GM12878 (cell line): ENCODE measurements around the gene TCTN1. TPM values are rescaled to one million over a fixed set of nuclear protein-coding genes. Genes with fewer than 3 reads are reported as not detected.

Source experiments
- CTCF ChIP-seq, 3 experiments: IDR thresholded peaks in 2 of 3; conservative IDR thresholded peaks in 1 of 3; 2 replicates each; pipeline ENCODE4 v1.5.1; 2011; ENCODE audit warnings: low read depth in 3 of 3, low read length in 3 of 3, mild to moderate bottlenecking in 3 of 3, control low read depth in 2 of 3, moderate library complexity in 2 of 3, inconsistent platforms in 1 of 3, mixed read lengths in 1 of 3; ENCODE audit not compliant: control insufficient read depth in 2 of 3, insufficient read depth in 1 of 3; ENCODE audit errors: extremely low read depth in 1 of 3
- FOXM1 ChIP-seq: IDR thresholded peaks from 2 replicates; pipeline ENCODE4 v1.6.1; 2012; ENCODE audit warnings: low read depth, mild to moderate bottlenecking, inconsistent platforms, low read length, moderate library complexity
- IRF5 ChIP-seq: fragments of 450-650 bp; IDR thresholded peaks from 2 replicates; pipeline ENCODE4 v1.6.1; 2017; ENCODE audit warnings: borderline replicate concordance
- MTA2 ChIP-seq: fragments of 450-650 bp; IDR thresholded peaks from 2 replicates; pipeline ENCODE4 v1.6.1; 2016; ENCODE audit warnings: low read depth, mild to moderate bottlenecking, moderate library complexity
- NR2F1 ChIP-seq: fragments of 450-650 bp; conservative IDR thresholded peaks from 2 replicates; pipeline ENCODE4 v1.6.1; 2017; ENCODE audit warnings: mild to moderate bottlenecking
- RFX5 ChIP-seq: IDR thresholded peaks from 2 replicates; pipeline ENCODE4 v1.6.1; 2011; ENCODE audit warnings: low read depth, low read length, improper control_type of control experiment
- SMARCA5 ChIP-seq: fragments of 450-650 bp; IDR thresholded peaks from 2 replicates; pipeline ENCODE4 v1.6.1; 2017; ENCODE audit warnings: mild to moderate bottlenecking
- SPI1 ChIP-seq: IDR thresholded peaks from 2 replicates; pipeline ENCODE4 v1.6.1; 2011; ENCODE audit warnings: low read depth, mild to moderate bottlenecking, low read length, moderate library complexity, borderline replicate concordance; ENCODE audit not compliant: insufficient read depth
- SUZ12 ChIP-seq: fragments of 200-600 bp; sonication (generic); IDR thresholded peaks from one replicate; pipeline ENCODE4 v1.6.1; 2018; ENCODE audit warnings: antibody characterized with exemption, mild to moderate bottlenecking; ENCODE audit not compliant: unreplicated experiment
- TCF3 ChIP-seq: IDR thresholded peaks from 2 replicates; pipeline ENCODE4 v1.6.1; 2012; ENCODE audit warnings: low read depth, mild to moderate bottlenecking, low read length, borderline replicate concordance; ENCODE audit not compliant: insufficient read depth
- YY1 ChIP-seq: IDR thresholded peaks from 2 replicates; pipeline ENCODE4 v1.6.1; 2011; ENCODE audit warnings: low read depth, mild to moderate bottlenecking, low read length
- ZNF217 ChIP-seq: fragments of 450-650 bp; IDR thresholded peaks from 2 replicates; pipeline ENCODE4 v1.6.1; 2017; ENCODE audit warnings: antibody characterized with exemption, mild to moderate bottlenecking
- ZNF384 ChIP-seq: IDR thresholded peaks from 2 replicates; pipeline ENCODE4 v1.6.1; 2012; ENCODE audit warnings: low read depth, mild to moderate bottlenecking, low read length, improper control_type of control experiment, borderline replicate concordance
- polyA plus RNA-seq, 11 experiments: library from polyadenylated mRNA; depleted of rRNA in 4 of 11; unstranded in 6 of 11; stranded (reverse) in 5 of 11; fragments of >200 nt; fragmentation: Nextera tagmentation in 4 of 11; fragmentation: Illumina TruSeq in 1 of 11; extraction: Ambion mirVana in 4 of 11; extraction: Trizol in 1 of 11; gene quantifications; 1 replicate in 1 of 11; 2 replicates in 10 of 11; pipeline versions ENCODE4 v1.2.1 to v1.2.3, GENCODE V29; 2011 to 2016; ENCODE audit warnings: inconsistent platforms in 2 of 11, missing spikeins in 2 of 11, low read depth in 1 of 11
- total RNA-seq, 4 experiments: library from RNA; depleted of rRNA in 3 of 4; stranded (reverse); fragments of >200 nt in 3 of 4; fragmentation: Illumina TruSeq in 1 of 4; extraction: Trizol in 1 of 4; gene quantifications; 2 replicates each; pipeline versions ENCODE4 v1.2.1 to v1.2.3, GENCODE V29; 2013 to 2021
- TF ChIP-seq, protein P1 (sequence below): IDR thresholded peaks from 2 replicates; pipeline ENCODE4 v1.6.1; 2012; ENCODE audit warnings: improper control_type of control experiment, low read depth, low read length; ENCODE audit not compliant: insufficient replicate concordance
- TF ChIP-seq, protein P2 (sequence below): fragments of 150-350 bp; IDR thresholded peaks from 2 replicates; pipeline ENCODE4 v1.6.1; 2014; ENCODE audit warnings: mild to moderate bottlenecking, low read depth, low read length
- TF ChIP-seq, protein P3 (sequence below): fragments of 450-650 bp; conservative IDR thresholded peaks from 2 replicates; pipeline ENCODE4 v1.6.1; 2017; ENCODE audit warnings: mild to moderate bottlenecking, moderate library complexity

The TCTN1 gene
- total and polyA plus RNA-seq, 10 of the 15 experiments (the other 5 are each of a cell fraction or from before 2014, with no cell fraction given), result 8.8 to 23.5 (median 15.3) TPM

DNA sequence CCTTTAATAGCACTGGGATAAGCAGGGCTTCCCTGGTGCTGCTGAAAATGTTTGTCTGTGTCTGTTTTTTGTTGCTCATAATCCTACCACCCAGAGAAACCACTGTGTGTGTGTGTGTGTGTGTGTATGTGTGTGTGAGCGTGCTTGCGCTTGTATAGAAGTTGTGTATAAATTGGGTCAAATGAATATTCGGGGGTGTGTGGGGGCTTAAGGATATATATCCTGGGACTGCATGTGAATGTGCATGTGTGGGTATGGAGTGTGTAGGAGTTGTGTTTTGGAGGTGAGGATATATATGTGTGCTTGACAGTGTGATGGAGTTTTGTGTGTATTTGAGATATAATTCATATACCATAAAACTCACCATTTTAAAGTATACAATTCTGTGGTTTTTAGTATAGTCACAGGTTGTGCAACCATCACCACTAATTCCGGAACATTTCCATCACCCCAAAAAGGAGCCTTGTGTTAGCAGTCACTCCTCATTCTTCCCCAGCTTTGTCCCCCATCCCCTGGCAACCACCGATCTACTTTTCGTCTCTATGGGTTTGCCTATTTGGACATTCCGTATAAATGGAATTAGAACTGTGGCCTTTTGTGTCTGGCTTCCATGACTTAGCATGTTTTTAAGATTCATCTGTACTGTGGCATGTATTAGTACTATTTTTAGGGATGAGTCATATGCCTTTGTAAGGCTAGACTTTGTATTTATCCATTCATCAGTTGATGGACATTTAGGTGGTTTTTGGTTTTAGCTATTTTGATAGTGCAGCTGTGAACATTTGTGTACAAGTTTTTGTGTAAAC is 25.6 kb downstream of the TCTN1 start (continued):
- TF ChIP-seq, protein P1, sequence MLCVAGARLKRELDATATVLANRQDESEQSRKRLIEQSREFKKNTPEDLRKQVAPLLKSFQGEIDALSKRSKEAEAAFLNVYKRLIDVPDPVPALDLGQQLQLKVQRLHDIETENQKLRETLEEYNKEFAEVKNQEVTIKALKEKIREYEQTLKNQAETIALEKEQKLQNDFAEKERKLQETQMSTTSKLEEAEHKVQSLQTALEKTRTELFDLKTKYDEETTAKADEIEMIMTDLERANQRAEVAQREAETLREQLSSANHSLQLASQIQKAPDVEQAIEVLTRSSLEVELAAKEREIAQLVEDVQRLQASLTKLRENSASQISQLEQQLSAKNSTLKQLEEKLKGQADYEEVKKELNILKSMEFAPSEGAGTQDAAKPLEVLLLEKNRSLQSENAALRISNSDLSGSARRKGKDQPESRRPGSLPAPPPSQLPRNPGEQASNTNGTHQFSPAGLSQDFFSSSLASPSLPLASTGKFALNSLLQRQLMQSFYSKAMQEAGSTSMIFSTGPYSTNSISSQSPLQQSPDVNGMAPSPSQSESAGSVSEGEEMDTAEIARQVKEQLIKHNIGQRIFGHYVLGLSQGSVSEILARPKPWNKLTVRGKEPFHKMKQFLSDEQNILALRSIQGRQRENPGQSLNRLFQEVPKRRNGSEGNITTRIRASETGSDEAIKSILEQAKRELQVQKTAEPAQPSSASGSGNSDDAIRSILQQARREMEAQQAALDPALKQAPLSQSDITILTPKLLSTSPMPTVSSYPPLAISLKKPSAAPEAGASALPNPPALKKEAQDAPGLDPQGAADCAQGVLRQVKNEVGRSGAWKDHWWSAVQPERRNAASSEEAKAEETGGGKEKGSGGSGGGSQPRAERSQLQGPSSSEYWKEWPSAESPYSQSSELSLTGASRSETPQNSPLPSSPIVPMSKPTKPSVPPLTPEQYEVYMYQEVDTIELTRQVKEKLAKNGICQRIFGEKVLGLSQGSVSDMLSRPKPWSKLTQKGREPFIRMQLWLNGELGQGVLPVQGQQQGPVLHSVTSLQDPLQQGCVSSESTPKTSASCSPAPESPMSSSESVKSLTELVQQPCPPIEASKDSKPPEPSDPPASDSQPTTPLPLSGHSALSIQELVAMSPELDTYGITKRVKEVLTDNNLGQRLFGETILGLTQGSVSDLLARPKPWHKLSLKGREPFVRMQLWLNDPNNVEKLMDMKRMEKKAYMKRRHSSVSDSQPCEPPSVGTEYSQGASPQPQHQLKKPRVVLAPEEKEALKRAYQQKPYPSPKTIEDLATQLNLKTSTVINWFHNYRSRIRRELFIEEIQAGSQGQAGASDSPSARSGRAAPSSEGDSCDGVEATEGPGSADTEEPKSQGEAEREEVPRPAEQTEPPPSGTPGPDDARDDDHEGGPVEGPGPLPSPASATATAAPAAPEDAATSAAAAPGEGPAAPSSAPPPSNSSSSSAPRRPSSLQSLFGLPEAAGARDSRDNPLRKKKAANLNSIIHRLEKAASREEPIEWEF, result no peak
- TF ChIP-seq SMARCA5, result no peak
- TF ChIP-seq MTA2, result peak; percentile 47; the same call in 1 of the 2 replicates
- TF ChIP-seq SPI1, result no peak
- TF ChIP-seq RFX5, result no peak
- TF ChIP-seq NR2F1, result no peak
- TF ChIP-seq, protein P2, sequence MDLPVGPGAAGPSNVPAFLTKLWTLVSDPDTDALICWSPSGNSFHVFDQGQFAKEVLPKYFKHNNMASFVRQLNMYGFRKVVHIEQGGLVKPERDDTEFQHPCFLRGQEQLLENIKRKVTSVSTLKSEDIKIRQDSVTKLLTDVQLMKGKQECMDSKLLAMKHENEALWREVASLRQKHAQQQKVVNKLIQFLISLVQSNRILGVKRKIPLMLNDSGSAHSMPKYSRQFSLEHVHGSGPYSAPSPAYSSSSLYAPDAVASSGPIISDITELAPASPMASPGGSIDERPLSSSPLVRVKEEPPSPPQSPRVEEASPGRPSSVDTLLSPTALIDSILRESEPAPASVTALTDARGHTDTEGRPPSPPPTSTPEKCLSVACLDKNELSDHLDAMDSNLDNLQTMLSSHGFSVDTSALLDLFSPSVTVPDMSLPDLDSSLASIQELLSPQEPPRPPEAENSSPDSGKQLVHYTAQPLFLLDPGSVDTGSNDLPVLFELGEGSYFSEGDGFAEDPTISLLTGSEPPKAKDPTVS, result no peak
- TF ChIP-seq CTCF (IDR thresholded peaks at IDR 0.05 in 2 of 3, conservative IDR thresholded peaks at IDR 0.05 in 1 of 3; ENCODE audit: control insufficient read depth in 2 of 3, extremely low read depth in 1 of 3, insufficient read depth in 1 of 3, low read depth in 3 of 3, low read length in 3 of 3), result no peak
- TF ChIP-seq, protein P3, sequence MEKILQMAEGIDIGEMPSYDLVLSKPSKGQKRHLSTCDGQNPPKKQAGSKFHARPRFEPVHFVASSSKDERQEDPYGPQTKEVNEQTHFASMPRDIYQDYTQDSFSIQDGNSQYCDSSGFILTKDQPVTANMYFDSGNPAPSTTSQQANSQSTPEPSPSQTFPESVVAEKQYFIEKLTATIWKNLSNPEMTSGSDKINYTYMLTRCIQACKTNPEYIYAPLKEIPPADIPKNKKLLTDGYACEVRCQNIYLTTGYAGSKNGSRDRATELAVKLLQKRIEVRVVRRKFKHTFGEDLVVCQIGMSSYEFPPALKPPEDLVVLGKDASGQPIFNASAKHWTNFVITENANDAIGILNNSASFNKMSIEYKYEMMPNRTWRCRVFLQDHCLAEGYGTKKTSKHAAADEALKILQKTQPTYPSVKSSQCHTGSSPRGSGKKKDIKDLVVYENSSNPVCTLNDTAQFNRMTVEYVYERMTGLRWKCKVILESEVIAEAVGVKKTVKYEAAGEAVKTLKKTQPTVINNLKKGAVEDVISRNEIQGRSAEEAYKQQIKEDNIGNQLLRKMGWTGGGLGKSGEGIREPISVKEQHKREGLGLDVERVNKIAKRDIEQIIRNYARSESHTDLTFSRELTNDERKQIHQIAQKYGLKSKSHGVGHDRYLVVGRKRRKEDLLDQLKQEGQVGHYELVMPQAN, result no peak
- TF ChIP-seq IRF5, result no peak
- TF ChIP-seq ZNF384, result no peak
- TF ChIP-seq ZNF217, result no peak
- TF ChIP-seq YY1, result no peak
- no peak for TF ChIP-seq SUZ12
- no peak for TF ChIP-seq TCF3
- TF ChIP-seq FOXM1, result peak; percentile 84; the same call in 1 of the 2 replicates
